Measurements from ENCODE around the gene GIMAP4.
"Not testable (repeated sequence)": the region's sequence is repeated elsewhere in the genome, so short reads cannot be mapped to it uniquely, and the experiment has no call there.

GIMAP4 gene

DNA sequence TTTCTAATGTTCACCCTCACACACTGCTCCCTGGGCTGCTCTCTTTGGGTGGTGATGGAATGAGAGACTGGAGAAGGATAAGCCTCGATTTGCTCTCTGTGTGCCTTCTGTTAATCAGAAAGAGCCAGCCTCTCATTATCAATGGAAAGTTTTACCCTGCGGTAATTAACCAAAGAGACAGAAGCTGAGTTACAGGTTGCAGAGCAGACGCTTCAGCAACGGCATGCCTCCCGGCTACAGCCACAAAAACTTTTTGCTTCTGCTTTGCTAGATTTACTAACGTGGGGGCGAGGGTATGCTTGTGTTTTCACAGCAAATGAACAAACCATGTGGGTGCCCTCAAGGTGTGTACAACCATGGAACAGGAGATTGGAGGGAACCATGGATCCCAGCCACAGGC, 18.0 kb downstream of the GIMAP4 start:
- no peak for DNase-seq

DNA sequence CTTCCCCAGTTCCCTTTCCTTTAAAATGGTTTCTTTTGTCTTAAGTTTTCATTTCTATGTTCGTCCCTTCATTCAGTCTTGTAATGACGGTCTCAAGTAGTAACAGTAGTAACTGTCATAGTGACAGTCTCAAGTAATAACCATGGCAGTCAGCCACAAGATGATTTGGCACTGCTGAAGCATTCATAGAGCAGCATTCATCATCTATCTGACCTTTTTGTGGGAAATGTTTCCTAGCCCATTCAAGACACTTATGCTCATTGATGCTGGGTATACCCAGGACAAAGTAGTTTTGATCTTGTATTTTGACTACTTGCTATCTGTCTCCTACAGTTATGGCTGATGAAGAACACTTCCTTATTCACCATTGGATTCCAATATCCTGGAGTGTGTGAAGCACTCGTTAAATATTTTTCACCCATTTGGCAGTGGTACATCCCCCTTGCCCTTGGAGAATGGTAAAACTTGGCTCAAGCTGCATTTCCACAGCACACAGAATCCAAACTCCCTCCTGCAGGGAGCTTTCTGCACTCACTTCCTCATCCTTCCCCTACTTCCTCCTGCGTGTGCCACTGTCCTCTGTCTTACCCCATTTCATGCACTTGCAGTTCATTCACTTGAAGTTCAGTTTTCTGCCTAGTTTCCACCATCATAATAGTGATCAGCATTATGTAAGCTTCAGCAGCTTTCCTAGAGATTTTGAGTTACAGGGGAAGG, 19.0 kb downstream of the GIMAP4 start:
- no peak for DNase-seq

DNA sequence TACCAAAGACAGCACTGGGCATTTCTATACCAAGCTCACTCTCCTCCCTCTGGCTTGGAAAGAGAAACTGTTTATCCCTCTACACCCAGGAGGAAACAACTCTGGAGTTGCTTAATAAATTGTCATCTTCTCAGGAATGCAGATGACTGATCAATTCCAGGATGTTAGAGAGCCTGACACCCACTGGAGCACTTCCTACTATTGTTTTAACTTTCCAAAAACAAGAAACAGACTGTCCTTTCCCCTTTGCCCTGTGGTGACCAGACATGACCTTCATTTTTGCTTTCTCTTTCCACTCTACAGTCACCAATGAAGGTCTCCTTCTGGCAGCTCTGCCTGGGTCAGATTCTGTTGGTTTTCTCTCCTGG, 19.6 kb downstream of the GIMAP4 start:
- no peak for DNase-seq

DNA sequence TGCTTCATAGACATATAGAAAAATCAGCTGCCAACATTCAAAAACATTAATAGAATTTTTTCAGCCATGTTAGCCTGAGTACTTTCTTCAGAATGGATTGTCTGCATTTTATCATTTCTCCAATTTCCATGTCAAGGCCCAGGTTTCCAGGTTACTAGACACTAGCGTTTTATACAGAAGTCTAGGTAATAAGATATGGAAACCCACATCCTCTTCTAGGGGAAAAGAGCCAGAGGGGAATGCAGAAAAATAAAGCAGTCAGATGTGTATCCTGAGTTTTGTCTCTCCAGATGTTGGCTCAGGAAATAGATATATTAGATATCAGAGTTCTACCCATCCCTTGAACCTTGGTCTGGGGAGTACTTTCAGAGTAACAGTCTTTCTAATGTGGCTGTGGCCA, 20.4 kb downstream of the GIMAP4 start:
- DNase-seq = no peak

DNA sequence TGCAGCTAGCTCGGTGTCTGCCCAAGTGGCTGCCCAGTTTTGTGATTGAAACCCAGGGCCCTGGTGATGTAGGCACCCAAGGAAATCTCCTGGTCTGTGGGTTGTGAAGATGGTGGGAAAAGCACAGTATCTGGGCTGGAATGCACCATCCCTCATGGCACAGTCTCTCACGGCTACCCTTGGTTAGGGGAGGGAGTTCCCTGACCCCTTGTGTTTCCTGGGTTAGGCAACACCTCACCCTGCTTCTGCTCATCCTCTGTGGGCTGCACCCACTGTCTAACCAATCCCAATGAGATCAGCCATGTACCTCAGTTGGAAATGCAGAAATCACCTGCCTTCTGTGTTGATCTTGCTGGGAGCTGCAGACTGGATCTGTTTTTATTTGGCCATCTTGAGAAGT, 27.6 kb downstream of the GIMAP4 start:
- DNase-seq = no peak

DNA sequence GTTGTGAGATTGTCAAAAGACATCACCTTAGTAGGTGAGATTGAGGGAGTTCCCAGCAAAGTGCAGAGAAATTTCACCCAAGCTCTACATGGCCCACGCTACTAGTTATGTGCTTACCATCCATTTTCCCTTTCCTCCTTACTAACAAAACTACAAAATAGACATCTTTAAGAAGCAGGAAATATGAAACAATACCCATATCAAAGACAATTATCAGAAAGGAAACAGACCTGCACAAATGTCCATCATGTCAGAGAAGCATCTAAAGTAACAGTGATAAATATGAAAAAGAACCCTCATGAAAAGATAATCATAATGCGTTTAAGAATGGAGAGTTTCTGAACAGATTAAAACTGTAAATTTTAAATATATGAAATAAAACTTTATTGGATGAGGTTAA, 28.2 kb downstream of the GIMAP4 start:
- no peak for DNase-seq

DNA sequence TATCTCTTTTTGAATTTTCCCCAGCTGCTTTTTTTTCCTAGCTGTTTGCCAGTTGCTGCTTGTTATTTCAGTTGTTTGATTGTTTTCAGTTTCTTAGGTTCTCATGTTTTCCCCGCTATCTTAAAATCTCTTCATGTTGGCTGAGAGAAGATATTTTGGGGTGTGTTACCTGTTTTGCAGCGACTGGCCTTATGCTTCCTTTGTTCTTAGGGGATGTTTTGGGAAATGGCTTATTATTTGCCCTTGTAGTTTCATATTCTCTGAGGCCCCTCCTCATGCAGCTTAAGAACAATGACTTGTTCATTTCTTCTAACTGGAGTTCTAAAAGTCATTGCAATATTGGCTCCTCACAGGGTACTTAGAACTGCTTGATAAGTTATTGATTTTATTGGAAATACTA, 36.4 kb downstream of the GIMAP4 start:
- DNase-seq = not testable (repeated sequence)

DNA sequence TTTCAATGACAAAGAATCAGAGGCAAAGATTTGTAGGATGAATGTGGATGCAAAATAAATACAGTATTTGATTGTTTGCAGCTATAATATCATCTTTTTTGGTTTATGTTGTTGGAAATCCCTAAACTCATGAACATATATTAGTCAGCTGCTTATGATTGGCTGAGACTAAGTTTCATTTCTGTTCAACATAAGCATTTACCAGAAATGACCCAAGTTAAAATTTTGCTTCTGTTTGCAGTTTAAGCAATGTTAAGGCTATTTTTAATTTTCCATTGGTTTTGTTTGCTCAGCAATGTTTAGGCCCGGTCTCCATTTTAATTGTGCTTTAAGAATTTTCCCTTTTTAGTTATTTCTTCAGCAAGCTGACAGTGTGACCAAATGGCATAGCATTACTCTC, 43.0 kb downstream of the GIMAP4 start:
- no peak for DNase-seq

DNA sequence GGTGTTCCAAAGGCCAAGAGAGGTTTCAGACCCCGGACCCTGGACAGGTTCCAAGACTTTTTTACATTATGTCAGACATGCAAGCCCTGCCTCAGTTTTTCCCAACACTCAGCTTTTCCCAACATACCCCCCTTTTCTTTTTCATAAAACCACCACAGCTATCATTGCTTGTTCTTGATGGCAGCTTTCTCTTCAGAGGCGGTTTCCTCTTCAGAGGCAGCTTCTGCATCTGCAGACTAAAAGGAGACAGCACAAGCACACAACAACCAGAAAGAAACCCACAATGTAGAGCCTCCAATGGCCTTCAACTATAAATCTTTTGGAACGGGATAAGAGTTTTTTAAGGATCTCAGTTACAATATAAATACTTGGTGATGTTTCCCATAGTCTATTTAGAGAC, 45.7 kb downstream of the GIMAP4 start:
- no peak for DNase-seq

DNA sequence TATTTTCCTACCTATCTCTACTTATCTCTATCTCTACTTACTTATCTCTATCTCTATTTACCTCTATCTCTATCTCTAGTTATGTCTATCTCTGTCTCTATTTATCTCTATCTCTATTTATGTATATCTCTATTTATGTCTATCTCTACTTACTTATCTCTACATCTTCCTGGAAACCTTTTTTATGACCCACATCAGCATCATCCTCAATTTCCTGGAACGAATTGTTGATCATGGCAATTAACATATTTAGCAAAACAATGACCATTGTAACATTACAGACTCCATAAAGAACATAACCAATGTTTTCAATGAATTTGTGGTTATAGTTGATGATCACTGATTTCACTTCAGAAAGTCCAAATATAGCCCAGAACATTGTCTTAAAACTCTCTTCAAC, 46.7 kb downstream of the GIMAP4 start:
- DNase-seq = no peak

DNA sequence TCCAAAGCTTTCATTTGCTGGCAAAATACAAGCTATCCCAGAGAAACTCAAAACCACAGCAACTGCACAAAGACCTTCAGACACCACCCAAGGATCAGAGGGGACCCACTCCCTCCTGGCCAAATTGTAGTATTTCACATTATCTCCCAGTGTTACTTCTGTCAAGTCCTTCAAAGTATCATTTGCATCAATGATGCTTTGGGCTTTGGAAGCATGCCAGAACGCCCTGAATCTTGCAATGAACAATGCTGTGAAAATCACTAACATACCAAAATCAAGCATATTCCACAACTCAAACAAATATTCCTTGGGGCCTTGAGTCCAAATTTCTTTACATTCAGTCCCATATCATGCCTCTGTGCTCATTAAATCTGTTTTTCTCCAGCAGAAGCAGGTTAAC, 47.2 kb downstream of the GIMAP4 start:
- DNase-seq = not testable (repeated sequence)

DNA sequence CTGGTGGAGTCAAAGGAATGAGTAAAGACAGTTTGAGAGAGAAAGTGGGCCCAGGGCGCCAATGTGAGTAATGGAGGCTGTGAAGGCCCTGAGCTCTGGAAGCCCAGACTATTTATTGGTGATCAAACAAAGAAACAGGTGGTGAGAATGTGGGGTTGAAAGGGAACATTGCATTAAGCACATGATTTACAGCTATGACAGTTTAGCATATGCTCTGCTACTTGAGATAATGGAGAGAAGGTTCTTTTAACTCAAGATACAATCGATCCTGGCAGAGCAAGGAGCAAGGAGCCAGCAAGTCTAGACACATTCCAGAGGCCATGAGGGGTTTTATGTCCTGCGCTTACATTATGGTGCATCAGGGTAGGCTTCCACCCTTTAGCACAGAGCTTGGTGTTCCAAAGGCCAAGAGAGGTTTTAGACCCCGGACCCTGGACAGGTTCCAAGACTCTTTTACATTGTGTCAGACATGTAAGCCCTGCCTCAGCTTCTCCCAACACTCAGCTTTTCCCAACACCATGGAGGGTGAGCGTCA, 48.1 kb downstream of the GIMAP4 start:
- DNase-seq = not testable (repeated sequence)

DNA sequence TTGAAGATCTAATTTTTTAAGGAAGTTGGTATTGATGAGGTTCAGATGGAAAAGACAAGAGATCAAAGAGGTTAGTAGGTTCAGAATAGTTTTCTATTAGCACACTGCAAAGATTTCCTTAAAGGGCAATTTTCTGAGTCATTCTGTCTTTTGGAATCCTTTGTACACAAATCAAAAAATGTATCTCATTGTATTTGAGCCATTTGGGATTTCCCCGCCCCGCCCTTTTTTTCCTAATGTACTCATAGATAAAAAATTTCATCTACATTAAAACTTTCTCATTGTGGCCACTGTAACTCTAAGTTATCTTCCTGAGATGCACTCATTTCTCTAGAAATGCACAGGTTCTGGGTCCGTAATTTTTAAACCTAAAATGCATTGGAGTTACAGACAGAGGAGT, 52.9 kb downstream of the GIMAP4 start:
- DNase-seq = no peak

DNA sequence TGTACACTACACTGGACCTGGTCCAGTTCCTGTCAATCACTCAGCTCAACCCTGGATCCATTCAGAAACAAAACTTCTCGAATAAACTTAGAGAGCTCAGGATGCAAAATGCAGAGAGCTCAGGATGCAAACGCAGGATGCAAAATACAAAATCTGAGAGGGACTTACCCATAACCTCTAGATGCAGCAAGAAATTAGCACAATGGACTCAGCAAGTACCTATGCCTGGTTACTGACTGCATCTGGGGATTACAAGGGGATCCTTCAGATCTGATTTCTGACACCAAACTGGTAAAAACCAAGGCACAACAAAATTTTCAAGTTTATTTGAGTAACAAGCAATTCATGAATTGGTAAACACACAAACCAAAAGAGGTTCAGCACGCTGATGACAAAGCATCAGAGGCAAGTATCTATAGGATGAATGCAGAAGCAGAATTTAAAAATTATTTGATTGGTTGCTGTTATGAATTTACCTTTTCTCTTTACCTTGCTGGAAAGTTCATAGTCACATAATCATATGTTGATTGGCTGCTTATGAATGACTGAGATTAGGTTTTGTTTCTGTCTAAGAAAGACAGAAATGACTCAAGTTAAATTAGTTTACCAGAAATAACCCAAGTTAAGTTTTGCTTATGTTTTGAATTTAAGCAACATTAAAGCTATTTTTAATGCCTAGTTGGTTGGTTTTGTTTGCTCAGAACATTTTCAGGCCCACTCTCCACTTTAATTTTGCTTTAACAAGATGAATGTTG, 53.6 kb downstream of the GIMAP4 start:
- DNase-seq = no peak

DNA sequence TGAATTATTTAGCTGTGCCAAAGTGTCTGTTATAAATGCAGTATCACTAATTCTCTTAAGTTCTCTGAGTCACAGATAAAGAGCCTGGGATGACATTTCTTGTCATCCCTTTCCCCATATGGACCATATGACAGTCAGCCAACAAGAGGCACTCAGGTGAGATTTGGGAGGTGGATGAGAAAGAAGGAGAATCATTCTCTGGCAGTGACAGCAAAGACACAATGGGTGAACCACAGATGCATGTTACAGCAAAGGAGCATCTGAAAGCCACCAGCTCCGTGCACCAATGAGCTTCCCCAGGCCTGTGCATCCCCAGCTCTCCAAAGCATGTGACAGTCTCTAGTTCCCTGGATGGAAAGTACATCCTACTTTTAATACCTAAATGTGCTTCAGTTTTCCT, 54.2 kb downstream of the GIMAP4 start:
- no peak for DNase-seq

Measured in DMS79 treated with DMSO at 0.1 percent for 48 hours (cell line).